ENCODE measurements around the gene PPP1R11.

GRCh38 chr6:30071081-30071818 is 4.3 kb downstream of the PPP1R11 start:
- no peak for TF ChIP-seq ZFP3 (CRISPR knock-in tag; IDR thresholded peaks at IDR 0.05)
- no peak for TF ChIP-seq CSRNP3 (CRISPR knock-in tag; IDR thresholded peaks at IDR 0.05)
